ENCODE data around the gene OTOGL. TPM values are rescaled to one million over a fixed set of nuclear protein-coding genes. Genes with fewer than 3 reads are reported as not detected.

The OTOGL gene
- total RNA-seq (2014; rRNA removed) (0.44 and 3.1 TPM in 2 replicates), Bru-seq, nascent RNA (percentile 17 among the genes with signal in this experiment), BruChase-seq, experiment 1, labeled RNA remaining after a 6-hour chase (percentile 13 among the genes with signal in this experiment), BruChase-seq, experiment 2, labeled RNA remaining after a 2-hour chase (percentile 18 among the genes with signal in this experiment)
- long read RNA-seq = 0 reads

GRCh38 chr12:80099259-80099658 lies at the start of gene OTOGL:
OTOGL (plus strand) TSS chr12:80099537; CDS start chr12:80209432, 109,895 bp downstream.
- no peaks in the 10 kb centered on the region for H3K9me2 ChIP-seq (replicated peaks; ENCODE audit: low read length)
- no peak within 1 kb of the TSS for H2AFZ ChIP-seq (ENCODE audit: low read length)
- no peak within 1 kb of the TSS for H3K27ac ChIP-seq (ENCODE audit: low read length)
- ATAC-seq (no peak), DNase-seq (no peak)
- H4K20me1 ChIP-seq (ENCODE audit: low read length) = no peaks in the 10 kb centered on the region
- no peak within 1 kb of the TSS for H3K9ac ChIP-seq (ENCODE audit: low read length)
- POLR2A ChIA-PET (ENCODE audit: unreplicated experiment) = no interaction called here
- intact Hi-C loops (cut with micrococcal nuclease) = no loop called here
- TF ChIP-seq EZH2 (IDR thresholded peaks at IDR 0.05; ENCODE audit: low read length, unreplicated experiment) (no peak), EZH2phosphoT487 (IDR thresholded peaks at IDR 0.05; ENCODE audit: borderline replicate concordance, low read length) (no peak), CTCF (conservative IDR thresholded peaks at IDR 0.05; ENCODE audit: low read depth, low read length) (no peak)
- no peaks in the 10 kb centered on the region for H3K36me3 ChIP-seq (ENCODE audit: low read depth, low read length)
- H3K27me3 ChIP-seq (ENCODE audit: low read length) = no peaks in the 10 kb centered on the region
- CTCF ChIA-PET = no interaction called here
- no peaks in the 10 kb centered on the region for H3F3A ChIP-seq (ENCODE audit: low read length, unreplicated experiment)
- 0 out of 2 replicates have a peak, but pooled peaks cover 5% of the 10 kb centered on the region for H3K4me1 ChIP-seq (ENCODE audit: insufficient read depth, low read length)
- H3K4me3 ChIP-seq (ENCODE audit: low read length) = no peak within 1 kb of the TSS
- H3K4me2 ChIP-seq (ENCODE audit: low read length) = no peak within 1 kb of the TSS
- no peaks in the 10 kb centered on the region for H3K9me3 ChIP-seq (ENCODE audit: low read length)
- H3K79me2 ChIP-seq (ENCODE audit: low read length) = no peaks in the 10 kb centered on the region
- no TSS peak for BruUV-seq (replicated peaks)

GRCh38 chr12:80050236-80050635 lies 49.1 kb upstream of the OTOGL start:
- peaks cover 7% of the 10 kb centered on the region for H3F3A ChIP-seq (ENCODE audit: low read length, unreplicated experiment)

More at GRCh38 chr12:80050236-80050635, 49.1 kb upstream of the OTOGL start:
- Histone ChIP-seq H3K4me2 (ENCODE audit: low read length) (no peak overlapping the region), H3K27me3 (ENCODE audit: low read length) (no peaks in the 10 kb centered on the region), H3K9me3 (ENCODE audit: low read length) (no peaks in the 10 kb centered on the region), H3K4me3 (ENCODE audit: low read length) (no peak overlapping the region), H3K36me3 (ENCODE audit: low read depth, low read length) (no peaks in the 10 kb centered on the region), H3K9ac (ENCODE audit: low read length) (no peak overlapping the region), H3K9me2 (replicated peaks; ENCODE audit: low read length) (no peaks in the 10 kb centered on the region), H2AFZ (ENCODE audit: low read length) (no peak overlapping the region), H3K4me1 (ENCODE audit: insufficient read depth, low read length) (peaks cover 17% of the 10 kb centered on the region), H3K79me2 (ENCODE audit: low read length) (no peaks in the 10 kb centered on the region), H4K20me1 (ENCODE audit: low read length) (no peaks in the 10 kb centered on the region), H3K27ac (ENCODE audit: low read length) (no peak overlapping the region)
- no peak for TF ChIP-seq CTCF (conservative IDR thresholded peaks at IDR 0.05; ENCODE audit: low read depth, low read length)
- TF ChIP-seq EZH2 (IDR thresholded peaks at IDR 0.05; ENCODE audit: low read length, unreplicated experiment) = no peak
- no peak for TF ChIP-seq EZH2phosphoT487 (IDR thresholded peaks at IDR 0.05; ENCODE audit: borderline replicate concordance, low read length)
- ChIA-PET POLR2A (ENCODE audit: unreplicated experiment) (no interaction called here), CTCF (no interaction called here)
- ATAC-seq = no peak
- DNase-seq = no peak
- BruUV-seq (replicated peaks) = no TSS peak
- intact Hi-C loops (cut with micrococcal nuclease) = no loop called here

Measured in PC-3 (cell line).